Astrocyte (in vitro differentiated cells and primary cell): ENCODE data around the gene MYCN.

ENCODE experiments used
- CTCF ChIP-seq: IDR thresholded peaks from 2 replicates; pipeline ENCODE4 v1.5.1; 2011; ENCODE audit warnings: low read depth, mild to moderate bottlenecking, inconsistent platforms, low read length, moderate library complexity; ENCODE audit not compliant: insufficient read depth
- EZH2 ChIP-seq: IDR thresholded peaks from 2 replicates; pipeline ENCODE4 v1.6.1; 2012; ENCODE audit warnings: mild to moderate bottlenecking, low read length, inconsistent platforms; ENCODE audit not compliant: insufficient read depth

- TF ChIP-seq CTCF (no peak), EZH2 (no peak)
Measured at GRCh38 chr2:15893085-15893484, 47.3 kb upstream of the MYCN start.
